MM.1S (cell line): ENCODE data around the gene TTC34.

Experiments
- EZH2 ChIP-seq: fragments of 300-600 bp; sonication (generic); optimal IDR thresholded peaks from 2 replicates; pipeline ENCODE3; 2017; ENCODE audit warnings: low read depth, mild to moderate bottlenecking, antibody characterized with exemption, low read length, mixed read lengths
- TF ChIP-seq, protein P1 (sequence below): fragments of 300-600 bp; sonication (generic); IDR thresholded peaks from 2 replicates; pipeline ENCODE4 v1.5.1; 2016; ENCODE audit warnings: antibody characterized with exemption, low read length, mixed read lengths

DNA sequence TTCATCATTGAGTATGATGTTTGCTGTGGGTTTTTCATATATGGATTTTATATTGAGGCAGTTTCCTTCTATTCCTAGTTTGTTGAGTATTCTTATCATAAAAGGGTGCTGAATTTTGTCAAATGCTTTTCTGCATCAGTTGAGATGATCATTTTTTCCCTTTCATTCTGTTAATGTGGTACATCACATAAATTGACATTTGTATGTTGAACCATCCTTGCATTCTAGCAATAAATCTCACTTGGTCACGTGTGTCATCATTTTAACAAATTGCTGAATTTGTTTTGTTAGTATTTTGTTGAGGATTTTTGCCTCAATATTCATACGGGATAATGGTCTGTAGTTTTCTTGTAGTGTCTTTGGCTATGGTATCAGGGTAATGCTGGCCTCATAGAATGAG, 19.9 kb downstream of the TTC34 start:
- TF ChIP-seq, protein P1, sequence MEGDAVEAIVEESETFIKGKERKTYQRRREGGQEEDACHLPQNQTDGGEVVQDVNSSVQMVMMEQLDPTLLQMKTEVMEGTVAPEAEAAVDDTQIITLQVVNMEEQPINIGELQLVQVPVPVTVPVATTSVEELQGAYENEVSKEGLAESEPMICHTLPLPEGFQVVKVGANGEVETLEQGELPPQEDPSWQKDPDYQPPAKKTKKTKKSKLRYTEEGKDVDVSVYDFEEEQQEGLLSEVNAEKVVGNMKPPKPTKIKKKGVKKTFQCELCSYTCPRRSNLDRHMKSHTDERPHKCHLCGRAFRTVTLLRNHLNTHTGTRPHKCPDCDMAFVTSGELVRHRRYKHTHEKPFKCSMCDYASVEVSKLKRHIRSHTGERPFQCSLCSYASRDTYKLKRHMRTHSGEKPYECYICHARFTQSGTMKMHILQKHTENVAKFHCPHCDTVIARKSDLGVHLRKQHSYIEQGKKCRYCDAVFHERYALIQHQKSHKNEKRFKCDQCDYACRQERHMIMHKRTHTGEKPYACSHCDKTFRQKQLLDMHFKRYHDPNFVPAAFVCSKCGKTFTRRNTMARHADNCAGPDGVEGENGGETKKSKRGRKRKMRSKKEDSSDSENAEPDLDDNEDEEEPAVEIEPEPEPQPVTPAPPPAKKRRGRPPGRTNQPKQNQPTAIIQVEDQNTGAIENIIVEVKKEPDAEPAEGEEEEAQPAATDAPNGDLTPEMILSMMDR = no peak
- no peak for TF ChIP-seq EZH2
